Activated CD8-positive, alpha-beta memory T cell treated with anti-CD3 and anti-CD28 coated beads, Interleukin-2, amount 10 ng/mL, durations not matched to agents 7 days and 5 days (primary cell): ENCODE results near the gene CLDN9. TPM values are rescaled to one million over a fixed set of nuclear protein-coding genes. Genes with fewer than 3 reads are reported as not detected.

Experiments
- ATAC-seq: fragments of 150-1000 bp; cut with Tn5 transposase; one replicate; pipeline ENCODE4 v1.10.0; 2021; ENCODE audit warnings: moderate library complexity
- CTCF ChIA-PET: fragments of 350-600 bp; sonication (Branson Sonifier 250); formaldehyde crosslinking; loops from one replicate; lab custom pipeline; 2021; ENCODE audit warnings: antibody characterized with exemption; lab: Charles Lee
- DNase-seq: peaks from one replicate; pipeline ENCODE4 v3.0.0-alpha.2; 2020
- H3K27ac Mint-ChIP-seq: one replicate; pipeline ENCODE4 v1.8.0; 2021; ENCODE audit warnings: mild to moderate bottlenecking, mixed read lengths
- H3K27me3 Mint-ChIP-seq: one replicate; pipeline ENCODE4 v1.8.0; 2021; ENCODE audit warnings: mixed read lengths
- H3K36me3 Mint-ChIP-seq: one replicate; pipeline ENCODE4 v1.8.0; 2021; ENCODE audit warnings: mild to moderate bottlenecking, mixed read lengths
- H3K4me1 Mint-ChIP-seq: one replicate; pipeline ENCODE4 v1.8.0; 2021; ENCODE audit warnings: mixed read lengths
- H3K4me3 Mint-ChIP-seq: one replicate; pipeline ENCODE4 v1.8.0; 2021; ENCODE audit warnings: mild to moderate bottlenecking, moderate library complexity, mixed read lengths
- H3K9me3 Mint-ChIP-seq: one replicate; pipeline ENCODE4 v1.8.0; 2022; ENCODE audit warnings: low read depth, mixed read lengths
- total RNA-seq, 2 experiments: library from RNA; stranded (reverse); gene quantifications; one replicate each; pipeline ENCODE4 v1.2.3, GENCODE V29; 2021

CLDN9 gene
- total RNA-seq, 2 experiments from 2014 or later, result 0.09 to 0.15 TPM

- Mint-ChIP-seq H3K27me3 (peaks cover 4% of the 10 kb centered on the region), H3K27ac (peak overlapping the region; percentile 85), H3K4me1 (peaks cover 33% of the 10 kb centered on the region), H3K36me3 (peaks cover 15% of the 10 kb centered on the region), H3K4me3 (peak overlapping the region; percentile 93), H3K9me3 (no peaks in the 10 kb centered on the region)
- peak; percentile 14 for ATAC-seq
- DNase-seq, result peak; percentile 60
- CTCF ChIA-PET, result interaction anchor here (1.2 to 3.3 kb wide), 7 partner anchors 10 to 150 kb away, joined by 3 to 28 read pairs (median 6); partner anchors contain the start of genes PAQR4 and TNFRSF12A
Observed at GRCh38 chr16:2979669-2980226, 33.0 kb upstream of the CLDN9 start.

- Mint-ChIP-seq H3K9me3 (no peaks in the 10 kb centered on the region), H3K4me3 (peak within 1 kb of the TSS; percentile 93), H3K36me3 (peaks cover 15% of the 10 kb centered on the region), H3K27ac (peak within 1 kb of the TSS; percentile 86), H3K4me1 (peaks cover 33% of the 10 kb centered on the region), H3K27me3 (peaks cover 4% of the 10 kb centered on the region)
- ATAC-seq (peak; percentile 90), DNase-seq (peak; percentile 96)
- CTCF ChIA-PET, result interaction anchor here (0.6 to 3.3 kb wide), 15 partner anchors 11 to 150 kb away, joined by 3 to 28 read pairs (median 4); partner anchors contain the start of genes KREMEN2, PAQR4 and TNFRSF12A
Observed at GRCh38 chr16:2980227-2981176, 32.2 kb upstream of the CLDN9 start, which contains the start of gene PKMYT1. Gene PKMYT1, minus strand, starts transcription at chr16:2980446. Its CDS starts 789 bp downstream, at chr16:2979657.

GRCh38 chr16:2981177-2981898 lies 31.4 kb upstream of the CLDN9 start:
- CTCF ChIA-PET, result interaction anchor here (0.7 to 3.3 kb wide), 13 partner anchors 12 to 113 kb away, joined by 3 to 28 read pairs (median 4); partner anchors contain the start of genes KREMEN2, PAQR4 and TNFRSF12A
- H3K4me1 Mint-ChIP-seq, result peaks cover 33% of the 10 kb centered on the region
- no peaks in the 10 kb centered on the region for H3K9me3 Mint-ChIP-seq
- ATAC-seq (no peak), DNase-seq (no peak)
- peaks cover 14% of the 10 kb centered on the region for H3K36me3 Mint-ChIP-seq
- peaks cover 4% of the 10 kb centered on the region for H3K27me3 Mint-ChIP-seq
- H3K4me3 Mint-ChIP-seq, result peak overlapping the region; percentile 93
- peak overlapping the region; percentile 86 for H3K27ac Mint-ChIP-seq

- H3K27ac Mint-ChIP-seq, result peak overlapping the region; percentile 38
- CTCF ChIA-PET, result interaction anchor here (0.7 to 3.6 kb wide), 11 partner anchors 12 to 114 kb away, joined by 3 to 28 read pairs (median 6); partner anchors contain the start of genes KREMEN2, PAQR4 and TNFRSF12A
- no peak for ATAC-seq
Observed at GRCh38 chr16:2981899-2982250, 30.8 kb upstream of the CLDN9 start.

GRCh38 chr16:2982402-2982801 lies 30.3 kb upstream of the CLDN9 start:
- DNase-seq (no peak), ATAC-seq (no peak)
- H3K4me3 Mint-ChIP-seq, result no peak overlapping the region
- CTCF ChIA-PET, result interaction anchor here (0.7 to 3.6 kb wide), 11 partner anchors 13 to 94 kb away, joined by 3 to 21 read pairs (median 4); partner anchors contain the start of genes PAQR4 and TNFRSF12A
- peaks cover 30% of the 10 kb centered on the region for H3K4me1 Mint-ChIP-seq
- peak overlapping the region; percentile 31 for H3K27ac Mint-ChIP-seq
- no peaks in the 10 kb centered on the region for H3K9me3 Mint-ChIP-seq
- H3K36me3 Mint-ChIP-seq, result peaks cover 7% of the 10 kb centered on the region
- peaks cover 4% of the 10 kb centered on the region for H3K27me3 Mint-ChIP-seq

More at GRCh38 chr16:2981899-2982250, 30.8 kb upstream of the CLDN9 start:
- Mint-ChIP-seq H3K36me3 (peaks cover 13% of the 10 kb centered on the region), H3K9me3 (no peaks in the 10 kb centered on the region), H3K4me1 (peaks cover 33% of the 10 kb centered on the region), H3K4me3 (peak overlapping the region; percentile 93), H3K27me3 (peaks cover 4% of the 10 kb centered on the region)
- no peak for DNase-seq

- Mint-ChIP-seq H3K27ac (no peak overlapping the region), H3K4me3 (no peak overlapping the region), H3K36me3 (peaks cover 1% of the 10 kb centered on the region), H3K4me1 (peaks cover 23% of the 10 kb centered on the region), H3K9me3 (no peaks in the 10 kb centered on the region), H3K27me3 (peaks cover 4% of the 10 kb centered on the region)
- CTCF ChIA-PET, result interaction anchor here (0.9 to 3.6 kb wide), 5 partner anchors 14 to 146 kb away, joined by 3 to 21 read pairs (median 3); partner anchors contain the start of gene PAQR4
- DNase-seq (peak; percentile 81), ATAC-seq (peak; percentile 38)
Observed at GRCh38 chr16:2983706-2984136, 29.0 kb upstream of the CLDN9 start.

- Mint-ChIP-seq H3K27me3 (peaks cover 8% of the 10 kb centered on the region), H3K9me3 (no peaks in the 10 kb centered on the region), H3K4me1 (peaks cover 20% of the 10 kb centered on the region), H3K27ac (no peak overlapping the region), H3K4me3 (no peak overlapping the region), H3K36me3 (peaks cover 1% of the 10 kb centered on the region)
- DNase-seq (no peak), ATAC-seq (no peak)
- CTCF ChIA-PET, result interaction anchor here (3.6 kb wide), 1 partner anchor 16 kb away, joined by 21 read pairs; the partner anchor contains the start of gene PAQR4
Observed at GRCh38 chr16:2985462-2985861, 27.3 kb upstream of the CLDN9 start.

GRCh38 chr16:2985893-2986355 lies 26.8 kb upstream of the CLDN9 start:
- ATAC-seq (no peak), DNase-seq (no peak)
- Mint-ChIP-seq H3K27ac (no peak overlapping the region), H3K27me3 (peaks cover 8% of the 10 kb centered on the region), H3K36me3 (peaks cover 1% of the 10 kb centered on the region), H3K4me3 (no peak overlapping the region), H3K9me3 (no peaks in the 10 kb centered on the region), H3K4me1 (peaks cover 17% of the 10 kb centered on the region)
- CTCF ChIA-PET, result no interaction called here

GRCh38 chr16:2986623-2987188 lies 26.0 kb upstream of the CLDN9 start:
- CTCF ChIA-PET, result no interaction called here
- Mint-ChIP-seq H3K4me3 (no peak overlapping the region), H3K9me3 (no peaks in the 10 kb centered on the region), H3K27ac (no peak overlapping the region), H3K36me3 (peaks cover under 1% of the 10 kb centered on the region), H3K27me3 (peaks cover 8% of the 10 kb centered on the region), H3K4me1 (peaks cover 12% of the 10 kb centered on the region)
- ATAC-seq, result no peak
- no peak for DNase-seq

- no peak for DNase-seq
- H3K27ac Mint-ChIP-seq, result no peak overlapping the region
- CTCF ChIA-PET, result no interaction called here
- ATAC-seq, result no peak
- H3K9me3 Mint-ChIP-seq, result no peaks in the 10 kb centered on the region
- H3K4me1 Mint-ChIP-seq, result peaks cover 10% of the 10 kb centered on the region
- no peaks in the 10 kb centered on the region for H3K36me3 Mint-ChIP-seq
- H3K27me3 Mint-ChIP-seq, result peaks cover 7% of the 10 kb centered on the region
- no peak overlapping the region for H3K4me3 Mint-ChIP-seq
Observed at GRCh38 chr16:2987286-2987685, 25.4 kb upstream of the CLDN9 start.

- Mint-ChIP-seq H3K9me3 (no peaks in the 10 kb centered on the region), H3K36me3 (no peaks in the 10 kb centered on the region), H3K4me3 (no peak overlapping the region), H3K4me1 (peaks cover 9% of the 10 kb centered on the region), H3K27ac (no peak overlapping the region), H3K27me3 (peaks cover 4% of the 10 kb centered on the region)
- CTCF ChIA-PET, result no interaction called here
- DNase-seq (no peak), ATAC-seq (no peak)
Observed at GRCh38 chr16:2987833-2988232, 24.9 kb upstream of the CLDN9 start.

- no peak overlapping the region for H3K4me3 Mint-ChIP-seq
- peaks cover 6% of the 10 kb centered on the region for H3K4me1 Mint-ChIP-seq
- no peak for DNase-seq
- H3K27ac Mint-ChIP-seq, result no peak overlapping the region
- H3K27me3 Mint-ChIP-seq, result peaks cover 4% of the 10 kb centered on the region
- CTCF ChIA-PET, result no interaction called here
- H3K36me3 Mint-ChIP-seq, result no peaks in the 10 kb centered on the region
- ATAC-seq, result no peak
- no peaks in the 10 kb centered on the region for H3K9me3 Mint-ChIP-seq
Observed at GRCh38 chr16:2988590-2989099, 24.1 kb upstream of the CLDN9 start.
